K562 (cell line): ENCODE results near the gene NAPA. TPM values are rescaled to one million over a fixed set of nuclear protein-coding genes. Genes with fewer than 3 reads are reported as not detected.

Source experiments
- ARHGAP35 ChIP-seq: fragments of 450-650 bp; IDR thresholded peaks from 2 replicates; pipeline ENCODE4 v1.6.1; 2018; ENCODE audit not compliant: partially characterized antibody
- DLX4 ChIP-seq: fragments of 250-450 bp; sonication (Bioruptor Pico); IDR thresholded peaks from 2 replicates; pipeline ENCODE4 v1.6.1; 2021; ENCODE audit warnings: mild to moderate bottlenecking
- FUS ChIP-seq: fragments of 200-400 bp; formaldehyde crosslinking; optimal IDR thresholded peaks from 2 replicates; pipeline ENCODE3; 2017; ENCODE audit warnings: low read depth, low read length
- GATAD2B ChIP-seq: fragments of 450-650 bp; IDR thresholded peaks from 2 replicates; pipeline ENCODE4 v1.6.1; 2017; ENCODE audit warnings: mild to moderate bottlenecking, borderline replicate concordance
- HNRNPL ChIP-seq: fragments of 200-400 bp; formaldehyde crosslinking; IDR thresholded peaks from 2 replicates; pipeline ENCODE4 v1.6.1; 2017; ENCODE audit warnings: low read depth, mild to moderate bottlenecking, low read length
- LARP7 ChIP-seq: fragments of 450-650 bp; IDR thresholded peaks from 2 replicates; pipeline ENCODE4 v1.6.1; 2016
- POLR2AphosphoS5 ChIP-seq: IDR thresholded peaks from 2 replicates; pipeline ENCODE4 v1.6.1; 2011; ENCODE audit warnings: mild to moderate bottlenecking, low read depth, low read length, moderate library complexity; ENCODE audit not compliant: control insufficient read depth, insufficient read depth
- SMAD2 ChIP-seq: fragments of 150-350 bp; IDR thresholded peaks from 2 replicates; pipeline ENCODE4 v1.6.1; 2014; ENCODE audit warnings: low read depth, mild to moderate bottlenecking, low read length
- TAF9B ChIP-seq: fragments of 450-650 bp; IDR thresholded peaks from 2 replicates; pipeline ENCODE4 v1.6.1; 2018; ENCODE audit warnings: mild to moderate bottlenecking; ENCODE audit not compliant: partially characterized antibody
- TBP ChIP-seq: optimal IDR thresholded peaks from 2 replicates; pipeline ENCODE3; 2011; ENCODE audit warnings: low read depth, low read length, improper control_type of control experiment
- TFAP4 ChIP-seq: sonication (generic); formaldehyde crosslinking; IDR thresholded peaks from 2 replicates; pipeline ENCODE4 v1.8.0; 2022; ENCODE audit warnings: missing genetic modification reagents, mild to moderate bottlenecking, moderate library complexity, borderline replicate concordance
- TRIM28 ChIP-seq: fragments of 450-650 bp; IDR thresholded peaks from 2 replicates; pipeline ENCODE4 v1.6.1; 2017
- ZBED1 ChIP-seq: IDR thresholded peaks from 2 replicates; pipeline ENCODE4 v1.6.1; 2014
- ZNF134 ChIP-seq: fragments of 250-450 bp; sonication (Bioruptor Pico); conservative IDR thresholded peaks from 2 replicates; pipeline ENCODE4 v1.4.0; 2020
- ZNF174 ChIP-seq: fragments of 250-450 bp; sonication (Bioruptor Pico); IDR thresholded peaks from 2 replicates; pipeline ENCODE4 v1.4.0; 2020; ENCODE audit warnings: mild to moderate bottlenecking
- ZNF584 ChIP-seq: fragments of 200-800 bp; sonication (Bioruptor generic); IDR thresholded peaks from 2 replicates; pipeline ENCODE4 v1.6.1; 2016; ENCODE audit warnings: low read depth, mild to moderate bottlenecking, missing genetic modification characterization, missing compliant biosample characterization
- ZNF695 ChIP-seq: fragments of 450-650 bp; formaldehyde crosslinking; IDR thresholded peaks from 2 replicates; pipeline ENCODE4 v1.4.0; 2020; ENCODE audit warnings: mild to moderate bottlenecking, moderate library complexity
- polyA plus RNA-seq, 8 experiments: library from polyadenylated mRNA; depleted of rRNA in 4 of 8; stranded (reverse) in 5 of 8; unstranded in 3 of 8; fragments of >200 nt; fragmentation: Nextera tagmentation in 2 of 8; fragmentation: Illumina TruSeq in 1 of 8; extraction: Ambion mirVana in 2 of 8; extraction: Trizol in 1 of 8; gene quantifications; 2 replicates each; pipeline versions ENCODE4 v1.2.1 to v1.2.3, GENCODE V29; 2011 to 2014; ENCODE audit warnings: inconsistent platforms in 1 of 8, missing spikeins in 1 of 8
- total RNA-seq, 7 experiments: library from RNA; depleted of rRNA in 6 of 7; stranded (reverse); fragments of >200 nt in 6 of 7; fragmentation: Illumina TruSeq in 2 of 7; extraction: Trizol in 2 of 7; gene quantifications; 2 replicates each; pipeline versions ENCODE4 v1.2.1 to v1.2.3, GENCODE V29; 2011 to 2021; ENCODE audit warnings: low replicate concordance in 1 of 7
- TF ChIP-seq, protein P1 (sequence below): sonication (generic); formaldehyde crosslinking; IDR thresholded peaks from 2 replicates; pipeline ENCODE4 v1.8.0; 2023; ENCODE audit warnings: mild to moderate bottlenecking, missing genetic modification reagents
- TF ChIP-seq, protein P2 (sequence below), 2 experiments: IDR thresholded peaks; 2 replicates each; pipeline ENCODE4 v1.6.1; 2011; ENCODE audit warnings: borderline replicate concordance in 1 of 2, control low read depth in 1 of 2, low read depth in 1 of 2, low read length in 1 of 2, mild to moderate bottlenecking in 1 of 2, mixed read lengths in 1 of 2, moderate library complexity in 1 of 2; ENCODE audit not compliant: insufficient read depth in 1 of 2, insufficient read length in 1 of 2, poor library complexity in 1 of 2, severe bottlenecking in 1 of 2; ENCODE audit errors: extremely low read depth in 1 of 2
- TF ChIP-seq, protein P3 (sequence below): fragments of 450-650 bp; IDR thresholded peaks from 2 replicates; pipeline ENCODE4 v1.6.1; 2016; ENCODE audit warnings: mild to moderate bottlenecking

NAPA gene
- total and polyA plus RNA-seq, 9 of the 15 experiments (the other 6 are each of a cell fraction or from before 2014, with no cell fraction given), result 5.4 to 98.6 (median 77.5) TPM

DNA sequence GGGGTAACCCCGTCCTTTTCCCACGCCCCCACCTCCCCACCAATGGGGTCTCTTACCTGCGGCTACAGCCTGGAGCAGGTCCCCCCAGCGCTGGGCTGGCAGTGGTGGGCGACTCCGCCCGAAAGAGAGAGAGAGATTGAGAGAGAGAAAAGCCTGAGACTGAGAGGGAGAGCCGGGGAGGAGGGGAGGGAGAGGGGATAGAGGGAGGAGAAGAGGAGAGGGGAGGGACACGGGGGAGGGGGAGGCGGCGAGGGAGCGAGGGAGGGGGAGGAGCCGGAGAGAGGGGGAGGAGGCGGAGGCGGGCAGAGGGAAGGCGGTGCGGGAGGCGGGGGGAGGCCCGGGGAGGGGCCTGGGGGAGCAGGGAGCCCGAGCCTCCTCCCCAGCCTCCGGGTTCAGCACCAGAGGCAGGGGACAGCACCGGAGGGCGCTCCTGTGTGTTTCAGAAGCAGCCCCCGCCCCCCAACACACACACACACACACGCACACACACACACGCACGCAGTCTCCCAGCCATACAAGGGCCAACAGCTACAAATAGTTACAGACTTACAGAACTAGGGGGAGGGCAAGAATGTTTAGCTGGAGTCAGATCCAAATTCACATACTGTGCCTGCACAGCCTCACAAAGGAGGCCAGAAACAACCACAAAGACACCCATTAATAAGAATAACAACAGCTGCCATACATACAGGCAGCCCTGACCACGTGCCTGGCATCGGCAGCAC is 43.0 kb downstream of the NAPA start, which contains the start of gene SLC8A2 (continued):
- TF ChIP-seq, protein P1, sequence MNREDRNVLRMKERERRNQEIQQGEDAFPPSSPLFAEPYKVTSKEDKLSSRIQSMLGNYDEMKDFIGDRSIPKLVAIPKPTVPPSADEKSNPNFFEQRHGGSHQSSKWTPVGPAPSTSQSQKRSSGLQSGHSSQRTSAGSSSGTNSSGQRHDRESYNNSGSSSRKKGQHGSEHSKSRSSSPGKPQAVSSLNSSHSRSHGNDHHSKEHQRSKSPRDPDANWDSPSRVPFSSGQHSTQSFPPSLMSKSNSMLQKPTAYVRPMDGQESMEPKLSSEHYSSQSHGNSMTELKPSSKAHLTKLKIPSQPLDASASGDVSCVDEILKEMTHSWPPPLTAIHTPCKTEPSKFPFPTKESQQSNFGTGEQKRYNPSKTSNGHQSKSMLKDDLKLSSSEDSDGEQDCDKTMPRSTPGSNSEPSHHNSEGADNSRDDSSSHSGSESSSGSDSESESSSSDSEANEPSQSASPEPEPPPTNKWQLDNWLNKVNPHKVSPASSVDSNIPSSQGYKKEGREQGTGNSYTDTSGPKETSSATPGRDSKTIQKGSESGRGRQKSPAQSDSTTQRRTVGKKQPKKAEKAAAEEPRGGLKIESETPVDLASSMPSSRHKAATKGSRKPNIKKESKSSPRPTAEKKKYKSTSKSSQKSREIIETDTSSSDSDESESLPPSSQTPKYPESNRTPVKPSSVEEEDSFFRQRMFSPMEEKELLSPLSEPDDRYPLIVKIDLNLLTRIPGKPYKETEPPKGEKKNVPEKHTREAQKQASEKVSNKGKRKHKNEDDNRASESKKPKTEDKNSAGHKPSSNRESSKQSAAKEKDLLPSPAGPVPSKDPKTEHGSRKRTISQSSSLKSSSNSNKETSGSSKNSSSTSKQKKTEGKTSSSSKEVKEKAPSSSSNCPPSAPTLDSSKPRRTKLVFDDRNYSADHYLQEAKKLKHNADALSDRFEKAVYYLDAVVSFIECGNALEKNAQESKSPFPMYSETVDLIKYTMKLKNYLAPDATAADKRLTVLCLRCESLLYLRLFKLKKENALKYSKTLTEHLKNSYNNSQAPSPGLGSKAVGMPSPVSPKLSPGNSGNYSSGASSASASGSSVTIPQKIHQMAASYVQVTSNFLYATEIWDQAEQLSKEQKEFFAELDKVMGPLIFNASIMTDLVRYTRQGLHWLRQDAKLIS (CRISPR knock-in tag), result 0 out of 2 replicates have a peak, but pooled peaks have one; percentile 46
- TF ChIP-seq ZBED1 (no peak), ZNF584 (CRISPR knock-in tag) (no peak), TFAP4 (peak; percentile 78), TAF9B (no peak), FUS (no peak), SMAD2 (no peak), LARP7 (0 out of 2 replicates have a peak, but pooled peaks have one; percentile 64), TBP (no peak), ZNF174 (CRISPR knock-in tag) (no peak), GATAD2B (no peak), HNRNPL (no peak), DLX4 (CRISPR knock-in tag) (no peak), POLR2AphosphoS5 (no peak), TRIM28 (no peak), ZNF134 (no peak), ARHGAP35 (no peak), ZNF695 (CRISPR knock-in tag) (no peak)
- TF ChIP-seq, protein P2, sequence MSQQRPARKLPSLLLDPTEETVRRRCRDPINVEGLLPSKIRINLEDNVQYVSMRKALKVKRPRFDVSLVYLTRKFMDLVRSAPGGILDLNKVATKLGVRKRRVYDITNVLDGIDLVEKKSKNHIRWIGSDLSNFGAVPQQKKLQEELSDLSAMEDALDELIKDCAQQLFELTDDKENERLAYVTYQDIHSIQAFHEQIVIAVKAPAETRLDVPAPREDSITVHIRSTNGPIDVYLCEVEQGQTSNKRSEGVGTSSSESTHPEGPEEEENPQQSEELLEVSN (IDR thresholded peaks at IDR 0.05; ENCODE audit: borderline replicate concordance in 1 of 2, extremely low read depth in 1 of 2, insufficient read depth in 1 of 2, insufficient read length in 1 of 2, low read depth in 1 of 2, low read length in 1 of 2, poor library complexity in 1 of 2, severe bottlenecking in 1 of 2), result peak in 1 of 2 experiments; percentile 17
- TF ChIP-seq, protein P3, sequence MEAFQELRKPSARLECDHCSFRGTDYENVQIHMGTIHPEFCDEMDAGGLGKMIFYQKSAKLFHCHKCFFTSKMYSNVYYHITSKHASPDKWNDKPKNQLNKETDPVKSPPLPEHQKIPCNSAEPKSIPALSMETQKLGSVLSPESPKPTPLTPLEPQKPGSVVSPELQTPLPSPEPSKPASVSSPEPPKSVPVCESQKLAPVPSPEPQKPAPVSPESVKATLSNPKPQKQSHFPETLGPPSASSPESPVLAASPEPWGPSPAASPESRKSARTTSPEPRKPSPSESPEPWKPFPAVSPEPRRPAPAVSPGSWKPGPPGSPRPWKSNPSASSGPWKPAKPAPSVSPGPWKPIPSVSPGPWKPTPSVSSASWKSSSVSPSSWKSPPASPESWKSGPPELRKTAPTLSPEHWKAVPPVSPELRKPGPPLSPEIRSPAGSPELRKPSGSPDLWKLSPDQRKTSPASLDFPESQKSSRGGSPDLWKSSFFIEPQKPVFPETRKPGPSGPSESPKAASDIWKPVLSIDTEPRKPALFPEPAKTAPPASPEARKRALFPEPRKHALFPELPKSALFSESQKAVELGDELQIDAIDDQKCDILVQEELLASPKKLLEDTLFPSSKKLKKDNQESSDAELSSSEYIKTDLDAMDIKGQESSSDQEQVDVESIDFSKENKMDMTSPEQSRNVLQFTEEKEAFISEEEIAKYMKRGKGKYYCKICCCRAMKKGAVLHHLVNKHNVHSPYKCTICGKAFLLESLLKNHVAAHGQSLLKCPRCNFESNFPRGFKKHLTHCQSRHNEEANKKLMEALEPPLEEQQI, result no peak
